ENCODE results near the gene TNNT2.

GRCh38 chr1:201313086-201313485 is 64.4 kb downstream of the TNNT2 start:
- TF ChIP-seq GATA2 (IDR thresholded peaks at IDR 0.05; ENCODE audit: low read depth, low read length) (no peak), GATA3 (IDR thresholded peaks at IDR 0.05; ENCODE audit: low read depth, low read length) (no peak)
